GM19452 (cell line): ENCODE results near the gene TCF21.
"Not testable (repeated sequence)": the region's sequence is repeated elsewhere in the genome, so short reads cannot be mapped to it uniquely, and the experiment has no call there.

Source experiments
- ATAC-seq: cut with Tn5 transposase; IDR thresholded peaks from one replicate; pipeline ENCODE4 v1.9.1; 2021; ENCODE audit not compliant: unreplicated experiment

Gene TCF21

DNA sequence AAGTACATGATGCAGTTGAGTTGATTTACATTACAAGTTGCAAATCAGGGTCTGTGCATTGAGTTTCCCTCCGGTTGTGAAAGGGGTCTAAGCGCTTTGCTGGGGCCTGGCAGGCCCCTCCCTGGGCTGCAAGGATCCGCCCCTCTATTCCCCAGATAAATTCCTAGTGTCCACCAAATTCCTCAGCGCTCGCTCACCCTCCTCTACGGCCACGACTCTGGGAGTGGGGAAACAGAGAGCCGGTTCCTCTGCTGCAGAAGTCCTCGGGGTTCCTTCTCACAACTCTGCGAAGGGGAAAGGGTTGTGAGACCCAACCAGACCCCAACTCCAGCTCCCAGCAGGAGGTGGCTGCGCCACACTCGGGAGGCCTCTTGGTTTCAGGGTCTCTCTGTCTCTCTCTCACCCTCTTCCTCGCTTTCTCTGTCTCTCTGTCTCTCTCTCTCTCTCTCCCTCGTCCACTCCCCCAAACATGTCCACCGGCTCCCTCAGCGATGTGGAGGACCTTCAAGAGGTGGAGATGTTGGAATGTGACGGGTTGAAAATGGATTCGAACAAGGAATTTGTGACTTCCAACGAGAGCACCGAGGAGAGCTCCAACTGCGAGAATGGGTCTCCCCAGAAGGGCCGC is at the start of gene TCF21:
TCF21 (plus strand) TSS at position 185 of the 628 bp plus-strand sequence; CDS start at position 470, 285 bp downstream.
- ATAC-seq: no peak

DNA sequence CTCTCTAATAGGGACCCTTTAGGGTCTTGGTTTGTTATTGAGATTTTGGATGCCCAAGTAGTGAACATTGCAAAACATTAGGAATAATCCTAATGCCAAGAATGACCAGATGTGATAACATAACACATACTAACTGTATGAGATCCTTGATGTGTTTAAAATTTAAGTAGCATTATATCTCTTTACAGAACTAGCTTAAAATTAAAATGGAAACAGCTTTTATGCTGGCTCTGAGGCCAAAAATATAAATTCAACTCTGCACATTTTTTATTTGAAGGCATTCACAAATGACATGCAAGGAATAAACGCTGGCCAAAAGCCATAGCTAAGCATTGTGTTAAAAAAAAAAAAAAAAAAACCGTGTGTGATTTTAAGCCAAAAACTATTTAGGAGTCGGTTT is 47.7 kb upstream of the TCF21 start:
- no peak for ATAC-seq

DNA sequence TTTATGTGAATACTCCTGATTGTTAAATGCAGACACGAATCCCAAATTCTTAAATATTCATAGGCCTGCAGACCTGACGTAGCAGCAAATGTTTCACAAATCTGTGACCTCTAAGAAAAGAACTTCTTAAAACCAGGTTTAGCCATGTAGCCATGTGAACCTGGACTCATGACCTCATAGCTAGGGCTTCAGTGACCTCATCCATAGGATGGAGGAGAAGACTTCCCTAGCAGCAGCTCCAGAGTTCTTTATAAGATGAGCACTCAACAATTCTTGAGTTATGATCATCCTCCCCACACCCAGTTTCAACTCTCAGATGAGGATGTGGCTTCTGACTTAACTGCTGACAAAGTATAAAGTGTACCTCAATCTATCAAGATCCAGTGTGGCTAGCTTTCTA is 45.8 kb upstream of the TCF21 start:
- ATAC-seq: no peak

DNA sequence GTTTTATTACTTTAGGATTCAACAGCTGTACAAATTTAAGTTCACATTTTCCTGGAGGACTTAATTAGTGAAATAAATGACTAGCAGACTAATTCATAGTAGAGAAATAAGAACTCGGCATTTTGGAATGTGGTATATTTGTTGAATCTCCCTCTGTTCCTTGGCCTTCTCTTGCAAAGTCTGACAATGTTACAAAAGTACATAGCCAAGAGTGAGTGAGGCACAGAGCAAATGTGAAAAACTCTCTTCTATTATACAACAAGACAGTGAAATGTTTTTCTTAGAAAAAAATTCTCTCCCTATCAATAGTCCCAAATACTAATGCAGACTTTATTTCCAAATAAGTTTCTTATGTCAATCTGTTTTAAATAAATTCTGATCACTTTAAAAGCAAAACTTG is 44.2 kb upstream of the TCF21 start:
- ATAC-seq: no peak

DNA sequence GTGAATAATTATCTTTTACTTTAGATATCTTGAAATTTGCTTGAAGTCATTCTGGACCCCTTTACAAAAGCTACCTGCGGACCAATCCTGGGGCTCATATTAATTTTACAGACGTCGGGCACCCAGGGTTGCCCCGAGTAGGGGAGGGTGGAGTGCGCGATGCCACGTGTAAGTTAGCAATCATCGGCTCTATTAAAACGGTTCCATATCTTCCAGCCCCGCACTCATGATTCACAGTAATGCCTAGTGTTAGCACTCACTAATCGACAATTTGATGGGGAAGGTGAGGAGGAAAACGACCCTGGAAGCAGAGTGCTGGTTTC is 34.9 kb upstream of the TCF21 start:
- ATAC-seq: no peak

DNA sequence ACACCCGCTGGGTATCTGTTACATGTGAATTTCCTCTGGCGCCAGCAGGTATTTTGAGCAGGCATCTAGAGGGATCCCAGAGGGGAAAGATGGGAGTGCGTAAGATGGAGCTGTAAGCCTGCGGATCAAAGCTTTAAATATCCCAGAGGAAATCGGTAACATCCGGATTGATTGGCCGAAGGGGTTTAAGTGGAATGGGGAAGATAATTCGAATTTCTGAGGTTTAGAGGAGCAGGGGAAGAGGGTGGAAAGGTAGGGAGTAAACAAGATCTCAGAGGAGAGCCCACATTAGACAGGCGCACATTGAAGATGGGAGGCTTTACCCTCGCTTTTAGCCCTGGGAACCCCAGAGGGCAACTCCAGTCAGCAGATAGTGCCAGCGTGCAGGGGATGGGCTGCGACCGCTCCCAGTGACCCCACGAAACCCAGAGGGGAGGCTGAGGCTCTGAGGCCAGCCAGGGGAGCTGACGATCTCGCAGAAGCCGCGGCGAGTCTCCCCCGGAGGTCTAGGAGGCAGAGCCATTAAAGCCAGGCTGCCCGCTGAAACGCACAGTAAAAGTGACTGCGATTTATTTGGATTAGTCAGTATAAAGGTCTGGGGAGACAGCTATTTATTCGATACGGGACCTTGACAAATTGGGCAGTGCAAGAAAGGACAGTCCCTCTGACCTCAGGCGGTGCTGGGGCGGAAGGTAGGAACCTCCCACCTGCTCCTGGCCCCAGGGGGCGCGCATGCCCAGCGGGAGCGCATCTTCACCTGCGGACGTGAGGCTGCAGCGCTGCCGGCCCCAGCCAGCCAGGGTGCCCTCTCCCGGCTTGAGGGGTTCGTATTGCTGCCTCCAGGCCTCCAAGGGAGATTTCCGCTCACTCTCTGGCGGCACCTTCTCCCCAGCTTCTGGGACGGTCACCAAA is 34.3 kb upstream of the TCF21 start:
- no peak for ATAC-seq

DNA sequence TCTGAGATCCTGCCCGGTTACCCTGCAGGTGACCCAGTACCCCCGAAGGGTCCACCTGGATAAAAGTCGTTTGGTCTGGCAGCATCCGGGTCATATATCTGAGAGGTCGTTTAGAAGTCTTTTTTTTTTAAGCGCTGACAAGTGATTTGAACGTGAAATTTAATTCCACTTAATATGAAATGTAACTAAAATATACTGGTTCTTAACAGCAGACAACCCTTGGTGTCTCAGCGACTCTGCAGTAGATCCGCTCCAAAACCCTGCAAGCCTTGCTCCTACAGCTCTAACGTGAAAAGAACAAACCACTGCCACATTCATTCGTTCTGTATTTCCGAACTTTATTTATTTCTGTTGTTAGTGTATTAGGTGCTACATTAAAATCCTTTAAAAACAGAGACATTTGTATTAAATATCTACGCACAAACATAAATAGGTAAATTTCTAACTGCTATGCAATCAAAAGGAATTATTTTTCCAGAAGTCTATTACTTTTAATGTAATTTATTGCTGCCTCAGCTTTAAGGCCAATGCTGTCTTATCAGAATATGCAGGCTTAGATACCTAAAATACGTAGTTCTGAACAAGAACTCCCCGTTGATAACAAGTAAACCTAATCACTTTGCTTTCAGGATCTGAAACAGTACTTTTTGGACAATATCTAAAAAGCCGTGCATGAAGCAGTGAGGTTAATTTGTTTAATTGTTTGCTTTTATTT is 33.5 kb upstream of the TCF21 start:
- ATAC-seq: no peak

DNA sequence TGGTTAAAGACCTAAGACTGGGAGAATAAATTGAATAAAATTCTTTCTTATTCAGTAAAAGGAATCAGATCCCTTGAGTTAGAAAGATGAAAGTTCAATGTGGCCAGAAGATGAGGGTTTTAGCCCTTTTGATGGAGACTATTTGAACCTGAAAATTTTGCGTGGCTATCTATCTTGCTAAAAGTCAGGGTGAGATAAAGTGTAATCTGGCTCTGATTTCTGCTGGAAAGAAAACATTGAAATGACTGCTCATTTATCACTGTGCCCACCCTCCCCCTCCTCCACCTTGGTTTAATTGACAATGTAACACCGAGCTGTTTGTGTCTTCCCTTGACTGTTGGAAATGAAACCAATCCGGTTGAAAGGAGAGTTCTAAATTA is 32.9 kb upstream of the TCF21 start:
- ATAC-seq: no peak

DNA sequence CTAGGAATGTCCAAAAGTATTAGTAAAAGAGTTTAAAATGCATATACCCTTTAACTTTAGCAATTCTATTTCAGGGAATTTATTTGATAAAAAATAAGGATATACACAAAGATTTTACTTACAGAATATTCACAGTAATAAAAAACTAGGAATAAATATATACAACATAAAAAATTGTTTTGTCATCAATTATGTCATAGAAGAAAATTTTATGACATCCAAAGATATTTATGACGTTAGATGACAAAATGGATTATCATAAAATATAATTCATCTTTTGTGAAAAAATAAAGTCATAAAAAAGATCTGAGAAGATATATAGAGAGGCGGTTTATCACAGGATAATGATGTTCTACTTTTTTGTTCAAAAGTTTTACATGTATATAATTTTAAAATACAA is 32.0 kb upstream of the TCF21 start:
- ATAC-seq: no peak

DNA sequence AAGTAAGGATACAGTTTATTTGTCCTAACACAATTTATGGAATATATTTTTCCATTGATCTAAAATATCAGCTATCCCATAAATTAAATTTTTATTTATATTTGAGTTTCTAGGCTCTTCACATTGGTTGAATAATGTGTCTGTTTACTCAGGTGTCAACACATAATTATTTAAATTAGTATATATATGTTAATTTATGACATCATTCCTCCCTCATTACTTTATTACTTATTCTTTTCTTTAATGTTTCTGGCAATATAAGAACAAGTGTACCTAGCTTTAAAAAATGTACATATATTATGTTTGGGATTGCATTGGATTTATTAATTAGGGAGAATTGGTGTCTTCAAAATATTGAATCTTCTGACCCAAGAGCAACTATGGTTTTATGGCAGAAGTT is 31.2 kb upstream of the TCF21 start:
- no peak for ATAC-seq

DNA sequence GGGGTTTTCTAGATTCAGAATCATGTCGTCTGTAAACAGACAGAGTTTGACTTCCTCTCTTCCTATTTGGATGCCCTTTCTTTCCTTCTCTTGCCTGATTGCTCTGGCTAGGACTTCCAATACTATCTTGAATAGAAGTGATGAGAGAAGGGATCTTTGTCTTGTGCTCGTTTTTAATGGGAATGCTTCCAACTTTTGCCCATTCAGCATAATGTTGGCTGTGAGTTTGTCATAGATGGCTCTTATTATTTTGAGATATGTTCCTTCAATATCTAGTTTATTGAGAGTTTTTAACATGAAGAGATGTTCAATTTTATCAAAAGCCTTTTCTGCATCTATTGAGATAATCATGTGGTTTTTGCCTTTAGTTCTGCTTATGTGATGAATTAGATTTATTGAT is 27.6 kb upstream of the TCF21 start:
- not testable (repeated sequence) for ATAC-seq

DNA sequence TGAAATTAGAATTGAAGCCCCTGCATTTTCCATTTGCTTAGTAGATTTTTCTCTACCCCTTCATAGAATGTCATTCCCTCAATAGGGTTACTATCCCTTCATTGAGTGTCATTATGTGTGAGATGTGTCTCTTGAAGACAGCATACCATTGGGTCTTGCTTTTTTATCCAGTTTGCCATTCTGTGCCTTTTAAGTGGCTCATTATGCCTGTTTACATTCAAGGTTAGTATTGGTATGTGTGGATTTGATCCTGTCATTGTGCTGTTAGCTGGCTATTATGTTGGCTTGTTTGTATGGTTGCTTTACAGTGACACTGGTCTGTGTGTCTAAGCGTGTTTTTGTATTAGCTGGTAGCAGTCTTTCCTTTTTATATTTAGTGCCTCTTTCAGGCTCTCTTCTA is 25.7 kb upstream of the TCF21 start:
- no peak for ATAC-seq

DNA sequence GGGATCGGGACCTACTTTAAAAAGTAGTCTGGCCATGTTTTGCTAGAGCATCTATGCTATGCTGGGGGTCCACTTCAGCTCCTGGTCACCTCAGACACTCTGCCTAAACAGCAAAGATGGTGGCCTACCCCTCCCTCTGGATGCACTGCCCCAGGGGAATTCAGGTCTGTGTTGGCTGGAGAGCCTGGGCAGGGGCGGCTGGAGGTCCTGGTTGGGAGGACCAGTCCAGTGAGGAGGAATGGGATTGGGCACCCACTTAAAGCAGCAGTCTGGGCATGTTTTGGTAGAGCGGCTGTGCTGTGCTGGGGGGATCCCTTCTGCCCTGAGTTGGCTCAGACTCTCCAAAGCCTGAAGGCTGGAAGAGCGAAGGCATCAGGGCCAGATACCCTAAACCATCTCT is 23.2 kb upstream of the TCF21 start:
- no peak for ATAC-seq

DNA sequence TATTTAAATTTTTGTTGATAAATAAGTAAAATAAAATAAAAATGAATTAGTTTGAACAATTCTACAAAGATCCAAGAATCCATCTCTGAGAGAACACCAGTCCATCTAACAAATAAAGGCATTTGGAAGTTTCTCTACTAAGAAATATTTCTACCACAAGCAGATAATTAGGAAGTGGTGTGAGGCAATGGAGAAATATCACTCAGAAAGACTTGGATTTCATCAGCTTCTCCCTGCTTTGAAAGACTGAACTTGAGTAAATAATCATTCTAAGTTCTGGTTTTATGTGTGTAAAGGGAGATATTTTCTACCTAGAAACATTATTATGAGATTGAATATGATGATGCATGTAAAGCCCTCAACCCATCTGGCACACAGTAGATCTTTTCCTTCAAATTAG is 17.8 kb upstream of the TCF21 start:
- ATAC-seq: no peak

DNA sequence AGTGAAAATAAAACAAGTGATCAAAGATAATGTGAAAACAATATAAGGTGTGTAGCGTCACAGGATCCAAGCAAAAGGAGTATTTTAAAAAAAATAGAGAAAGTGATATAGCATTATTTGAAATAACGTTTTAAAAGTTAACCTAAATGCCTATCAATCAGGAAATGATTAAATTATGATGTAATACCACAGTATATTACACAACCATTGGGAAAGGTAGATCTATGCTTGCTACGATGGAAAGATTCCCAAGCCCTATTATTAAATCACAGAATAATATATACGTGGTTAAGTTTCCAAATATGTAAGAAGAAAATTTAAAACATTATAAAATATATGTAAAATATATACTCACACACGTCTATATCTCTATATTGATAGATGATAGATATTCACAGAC is 15.4 kb upstream of the TCF21 start:
- ATAC-seq: no peak

DNA sequence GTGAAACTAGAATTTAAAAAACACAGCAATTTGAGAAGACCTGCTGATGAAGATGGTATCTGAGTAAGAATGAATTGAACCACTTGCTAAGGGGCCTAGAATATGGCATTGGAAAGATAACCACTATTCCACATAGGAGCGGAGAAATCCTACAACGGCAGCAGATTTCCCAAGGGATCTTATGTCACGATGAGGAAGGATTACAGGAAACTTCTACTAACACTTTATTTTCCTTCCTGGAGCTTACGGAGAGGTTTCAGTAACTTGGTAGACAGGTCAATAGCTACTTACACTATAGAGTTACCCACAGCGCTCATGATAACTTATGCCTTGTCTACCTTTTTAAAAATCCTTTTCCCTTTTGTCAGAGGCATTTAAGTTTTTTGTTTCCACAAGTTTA is 11.8 kb upstream of the TCF21 start:
- no peak for ATAC-seq

DNA sequence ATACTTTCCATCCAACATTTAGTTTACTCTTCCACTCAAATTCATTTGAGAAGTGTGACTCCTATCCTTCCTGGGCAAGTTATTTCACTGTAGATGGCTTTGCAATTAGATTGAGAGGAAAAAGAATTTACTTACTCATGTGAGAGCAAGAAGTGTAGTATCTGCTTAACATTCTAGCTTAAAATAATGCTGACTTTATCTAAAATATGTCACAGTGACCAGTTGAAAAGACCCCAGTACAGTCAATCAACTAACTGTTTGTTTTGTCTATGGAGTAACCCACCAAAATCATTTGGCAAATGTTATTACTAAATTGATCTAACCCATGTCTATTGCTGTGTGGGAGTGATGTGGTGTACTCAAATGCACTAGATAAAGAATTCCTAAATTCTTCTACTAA is 8.9 kb upstream of the TCF21 start:
- ATAC-seq: no peak

DNA sequence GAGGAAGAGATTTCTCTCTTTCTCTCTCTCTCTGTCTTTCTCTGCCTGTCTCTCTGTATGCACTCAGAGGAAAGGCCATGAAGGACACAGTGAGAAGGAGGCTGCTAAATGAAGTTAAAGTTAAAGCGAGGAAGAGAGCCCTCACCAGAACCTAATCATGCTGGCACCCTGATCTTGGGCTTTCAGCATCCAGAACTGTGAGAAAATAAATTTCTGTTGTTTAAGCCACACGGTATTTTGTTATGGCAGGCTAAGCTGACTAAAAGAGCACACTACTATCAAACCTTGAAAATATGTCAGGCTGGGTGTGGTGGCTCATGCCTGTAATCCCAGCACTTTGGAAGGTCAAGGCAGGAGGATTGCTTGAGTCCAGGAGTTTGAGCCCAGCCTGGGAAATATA is 8.0 kb upstream of the TCF21 start:
- no peak for ATAC-seq

DNA sequence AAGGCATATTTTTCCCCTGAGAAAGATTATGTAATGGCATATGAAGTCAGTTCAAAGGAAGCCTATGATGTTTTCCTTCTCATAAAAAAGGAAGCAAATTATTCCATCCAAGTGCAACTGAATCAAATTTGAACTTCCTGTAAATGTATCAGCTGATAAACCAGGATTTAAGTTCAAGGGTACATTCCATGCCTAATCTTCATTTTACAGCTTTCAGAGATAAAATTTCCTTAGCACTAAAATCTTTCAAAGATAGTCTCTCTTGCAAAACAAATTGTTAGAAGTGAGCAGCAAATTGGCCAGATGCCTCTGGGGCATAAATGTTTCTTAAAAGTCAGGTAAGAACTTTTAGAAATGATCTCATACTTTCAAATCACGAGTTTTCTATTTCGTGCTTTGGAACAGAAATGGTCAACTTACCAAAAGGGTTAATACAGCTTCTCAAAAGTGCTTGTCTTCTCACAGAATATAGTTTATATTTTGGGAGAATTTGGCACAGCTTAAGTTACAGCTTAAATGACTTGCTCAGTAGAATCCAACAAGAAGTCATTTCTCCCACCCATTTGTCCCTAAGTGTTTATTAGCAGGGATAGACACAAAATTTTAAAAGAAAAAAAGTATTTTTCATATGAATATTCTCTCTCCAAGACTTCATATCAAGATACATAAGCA is 2.7 kb upstream of the TCF21 start:
- ATAC-seq: no peak

DNA sequence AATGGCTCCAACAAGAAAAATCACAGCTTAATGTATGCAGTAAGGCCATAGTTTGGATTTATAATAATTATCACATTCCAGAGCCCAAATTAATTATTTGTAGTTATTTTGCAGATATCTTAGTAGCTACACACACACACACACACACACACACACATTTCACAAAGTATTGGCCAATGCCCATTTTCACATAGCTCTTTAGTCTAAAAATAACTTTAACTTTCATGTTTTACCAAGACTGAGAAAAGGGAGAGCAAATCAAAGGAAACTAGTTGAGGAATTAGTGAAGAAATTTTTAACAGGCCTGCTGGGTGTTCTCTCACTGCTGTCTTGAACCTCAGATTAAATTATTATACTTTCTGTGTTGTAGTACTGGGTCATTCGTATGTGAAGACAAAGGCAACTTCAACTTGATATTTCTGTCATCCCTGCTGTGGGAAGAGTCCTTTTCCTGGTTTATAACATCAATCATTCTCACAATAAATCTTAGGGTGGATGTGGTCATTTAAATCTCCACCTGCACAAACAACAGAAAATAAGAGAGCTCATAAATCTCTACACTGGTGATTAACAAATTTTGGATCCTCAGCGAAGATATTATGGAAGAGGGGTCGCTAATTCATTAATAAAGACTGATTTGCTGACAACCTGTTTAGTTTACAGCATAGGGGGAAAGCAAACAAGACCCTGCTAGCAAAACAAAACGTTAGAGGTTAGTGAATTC is 1.6 kb upstream of the TCF21 start:
- ATAC-seq: no peak

DNA sequence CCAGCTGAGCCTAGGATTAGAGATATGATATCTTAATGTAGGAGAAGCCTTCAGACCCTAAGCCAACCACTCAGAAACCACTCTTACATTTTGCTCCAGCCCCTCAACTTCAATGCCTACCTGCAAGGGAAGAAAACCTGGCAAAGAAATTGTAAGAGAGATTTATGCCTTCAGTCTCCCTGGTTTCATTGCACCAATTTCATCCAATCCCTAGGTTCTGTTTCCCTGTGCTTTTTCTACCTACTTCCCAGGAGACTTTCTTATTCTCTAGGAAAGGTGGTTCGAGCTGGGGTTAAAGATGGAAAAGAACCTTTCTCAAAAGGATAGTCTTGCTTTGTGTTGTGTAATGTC is 1.1 kb upstream of the TCF21 start:
- no peak for ATAC-seq
